Subcutaneous adipose tissue (tissue), 4 donors: ENCODE data around the gene FAM47A. TPM values are rescaled to one million over a fixed set of nuclear protein-coding genes. Genes with fewer than 3 reads are reported as not detected.

ENCODE experiments used
- CTCF ChIP-seq: fragments of 450-650 bp; IDR thresholded peaks from one replicate; pipeline ENCODE4 v1.5.1; 2016; ENCODE audit warnings: low read depth, mild to moderate bottlenecking, control low read depth, antibody characterized with exemption, moderate library complexity
- total RNA-seq, 4 donors: library from RNA; depleted of rRNA; stranded (reverse); fragments of >200 nt; gene quantifications; one replicate each; pipeline ENCODE4 v1.1.0, GENCODE V29; 2016

The FAM47A gene
- total RNA-seq, 4 donors from 2014 or later, result not detected

- no peak for TF ChIP-seq CTCF
These were observed 6.1 kb downstream of the FAM47A start for GRCh38 chrX:34126011-34126410.

- TF ChIP-seq CTCF, result no peak
These were observed 13.0 kb downstream of the FAM47A start for GRCh38 chrX:34119122-34119521.

GRCh38 chrX:34112459-34112858 is 19.7 kb downstream of the FAM47A start:
- TF ChIP-seq CTCF, result no peak
